GM23248 (cell line): ENCODE data around the gene SPOCD1.

Experiments used
- EZH2 ChIP-seq: fragments of 200-600 bp; sonication (generic); IDR thresholded peaks from 2 replicates; pipeline ENCODE4 v1.6.1; 2018; ENCODE audit warnings: antibody characterized with exemption, mild to moderate bottlenecking; ENCODE audit not compliant: insufficient read depth, poor library complexity, severe bottlenecking
- EZH2phosphoT487 ChIP-seq: fragments of 200-600 bp; sonication (generic); IDR thresholded peaks from 2 replicates; pipeline ENCODE4 v1.6.1; 2018; ENCODE audit warnings: antibody characterized with exemption, moderate library complexity, mild to moderate bottlenecking, low read depth; ENCODE audit not compliant: insufficient read depth

DNA sequence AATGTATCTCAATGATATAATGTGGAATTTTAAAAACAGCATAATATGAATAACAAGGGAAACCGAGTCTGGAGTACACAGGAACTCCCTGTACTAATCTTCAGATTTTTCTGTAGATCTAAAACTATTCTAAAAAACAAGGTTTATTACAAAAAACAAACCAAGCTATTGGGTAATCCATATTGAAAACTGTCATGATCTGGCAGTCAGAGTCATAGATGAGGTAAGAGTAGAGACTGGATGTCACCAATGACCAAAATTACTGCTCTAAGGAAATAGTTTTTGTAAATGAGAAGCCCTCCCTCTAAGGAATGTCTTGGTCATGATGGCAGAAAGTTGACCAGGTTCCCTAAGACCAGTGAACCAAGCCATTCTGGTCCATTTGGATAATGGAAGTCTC lies 2.4 kb upstream of the SPOCD1 start:
- TF ChIP-seq EZH2phosphoT487 (no peak), EZH2 (no peak)
